ENCODE results near the gene N4BP2L1.

The N4BP2L1 gene

DNA sequence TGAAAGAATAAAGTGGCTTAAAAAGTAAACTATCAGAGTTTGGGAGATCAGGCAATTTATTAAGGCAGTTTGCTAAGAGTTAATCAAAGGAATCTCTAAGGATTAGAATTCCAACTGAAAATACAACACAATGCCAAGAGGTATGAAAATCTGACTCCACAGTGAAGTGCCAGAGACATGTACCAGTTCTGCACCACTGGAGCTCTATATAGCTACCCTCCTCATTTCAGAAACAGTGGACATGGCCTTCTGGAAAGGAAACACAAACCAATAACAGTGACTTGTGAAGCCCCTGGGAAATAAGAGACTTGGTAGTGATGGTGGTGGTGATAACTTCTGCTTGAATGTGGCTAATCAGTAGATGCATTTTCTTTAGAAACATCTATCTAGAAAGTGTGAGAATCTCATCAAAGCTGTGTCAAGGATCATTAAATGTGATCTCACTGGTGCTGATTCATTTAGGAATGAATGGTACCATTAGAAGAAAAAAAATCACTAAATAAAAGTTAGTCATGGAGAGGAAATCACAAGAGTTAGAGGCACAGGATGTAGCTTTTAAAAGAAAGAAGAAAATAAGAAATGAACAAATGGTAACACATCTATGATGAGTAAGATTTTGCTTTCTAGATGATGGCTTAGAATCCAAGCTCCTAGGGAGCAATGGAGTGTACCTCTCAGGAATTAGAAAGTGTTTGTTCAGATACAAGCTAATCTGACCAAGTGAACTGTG, 20.1 kb upstream of the N4BP2L1 start:
- Mint-ChIP-seq H3K27ac (peak overlapping the region; percentile 41), H3K4me3 (no peak overlapping the region), H3K9me3 (ENCODE audit: low read depth) (no peaks in the 10 kb centered on the region)

DNA sequence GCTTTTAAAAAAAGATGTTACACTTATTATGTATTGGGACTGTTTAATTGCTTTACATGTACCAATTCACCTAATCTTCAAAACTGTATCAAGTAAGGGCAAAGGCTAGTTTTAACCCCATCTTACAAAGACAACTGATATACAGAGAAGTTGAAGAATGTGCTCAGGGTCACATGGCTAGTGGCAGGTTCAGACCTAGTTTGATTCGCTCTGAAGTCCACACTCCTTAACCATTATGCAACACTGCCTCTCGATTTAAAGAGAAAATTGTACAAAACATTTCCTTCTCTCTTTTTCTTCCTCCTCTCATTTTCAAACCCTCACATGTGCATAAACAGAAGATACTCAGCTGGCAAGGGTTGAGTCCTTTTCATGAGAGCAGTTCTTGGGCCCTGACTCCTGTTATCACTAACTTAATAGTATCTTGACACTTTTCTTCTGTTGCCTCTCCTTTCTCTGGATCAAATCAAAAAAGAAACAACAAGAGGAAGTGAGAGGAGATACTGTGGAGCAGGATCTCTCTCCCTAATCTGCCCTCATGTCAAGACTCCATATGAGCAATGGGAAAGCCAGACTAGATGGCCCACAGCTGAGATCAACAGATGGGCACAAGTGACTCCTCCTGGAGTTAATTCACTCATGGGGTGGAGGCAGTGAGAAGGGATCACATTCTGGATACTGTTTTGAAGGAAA, 19.0 kb upstream of the N4BP2L1 start:
- H3K27ac Mint-ChIP-seq: no peak overlapping the region
- no peak overlapping the region for H3K4me3 Mint-ChIP-seq
- H3K27me3 Mint-ChIP-seq: no peaks in the 10 kb centered on the region
- peaks cover 3% of the 10 kb centered on the region for H3K4me1 Mint-ChIP-seq (ENCODE audit: low read depth)
- peaks cover 3% of the 10 kb centered on the region for H3K36me3 Mint-ChIP-seq
- no peaks in the 10 kb centered on the region for H3K9me3 Mint-ChIP-seq (ENCODE audit: low read depth)

More for the DNA sequence above, 20.1 kb upstream of the N4BP2L1 start:
- Mint-ChIP-seq H3K36me3 (peaks cover 3% of the 10 kb centered on the region), H3K27me3 (no peaks in the 10 kb centered on the region), H3K4me1 (ENCODE audit: low read depth) (peaks cover under 1% of the 10 kb centered on the region)

DNA sequence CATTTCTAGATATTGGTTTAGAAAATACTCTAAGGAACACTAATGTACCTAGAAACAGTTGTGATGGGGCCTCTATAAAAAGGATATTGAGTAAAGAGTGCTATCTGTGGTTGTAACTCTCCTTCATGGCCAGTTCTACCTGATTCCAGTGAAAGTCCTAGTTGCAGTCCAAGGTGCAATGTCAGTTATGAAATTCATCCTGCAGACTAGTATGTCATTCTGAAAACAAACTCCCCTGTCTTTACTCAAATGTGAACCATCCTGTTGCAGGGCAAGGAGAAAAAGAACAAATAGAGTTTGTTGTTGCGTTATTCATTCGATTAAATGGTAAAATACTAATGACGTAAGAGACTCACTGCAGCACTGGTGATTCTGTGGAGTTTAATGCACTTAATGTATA, 18.3 kb upstream of the N4BP2L1 start:
- Mint-ChIP-seq H3K9me3 (ENCODE audit: low read depth) (no peaks in the 10 kb centered on the region), H3K36me3 (peaks cover 4% of the 10 kb centered on the region), H3K4me3 (no peak overlapping the region), H3K4me1 (ENCODE audit: low read depth) (peaks cover 3% of the 10 kb centered on the region), H3K27me3 (no peaks in the 10 kb centered on the region), H3K27ac (no peak overlapping the region)

DNA sequence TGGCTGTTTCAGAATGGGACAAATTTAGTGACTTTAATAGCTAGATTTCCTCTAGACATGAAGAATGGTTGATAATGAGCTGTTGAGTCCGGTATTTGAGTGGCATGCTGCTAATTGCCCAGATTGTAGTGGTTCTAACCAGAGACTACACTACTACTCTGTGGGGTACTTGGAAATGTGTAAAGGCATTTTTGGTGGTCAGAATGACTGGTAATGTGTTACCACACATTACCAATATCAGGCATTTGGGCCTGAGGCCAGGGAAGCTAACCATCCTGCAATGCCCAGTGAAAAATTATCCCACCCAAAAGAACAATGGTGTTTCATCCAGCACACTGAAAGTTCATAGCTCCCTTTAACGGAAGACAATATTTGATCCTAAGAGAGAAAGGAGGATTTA, 17.5 kb upstream of the N4BP2L1 start:
- Mint-ChIP-seq H3K27ac (no peak overlapping the region), H3K4me3 (no peak overlapping the region), H3K36me3 (peaks cover 4% of the 10 kb centered on the region), H3K27me3 (no peaks in the 10 kb centered on the region), H3K9me3 (ENCODE audit: low read depth) (no peaks in the 10 kb centered on the region), H3K4me1 (ENCODE audit: low read depth) (peaks cover 3% of the 10 kb centered on the region)

DNA sequence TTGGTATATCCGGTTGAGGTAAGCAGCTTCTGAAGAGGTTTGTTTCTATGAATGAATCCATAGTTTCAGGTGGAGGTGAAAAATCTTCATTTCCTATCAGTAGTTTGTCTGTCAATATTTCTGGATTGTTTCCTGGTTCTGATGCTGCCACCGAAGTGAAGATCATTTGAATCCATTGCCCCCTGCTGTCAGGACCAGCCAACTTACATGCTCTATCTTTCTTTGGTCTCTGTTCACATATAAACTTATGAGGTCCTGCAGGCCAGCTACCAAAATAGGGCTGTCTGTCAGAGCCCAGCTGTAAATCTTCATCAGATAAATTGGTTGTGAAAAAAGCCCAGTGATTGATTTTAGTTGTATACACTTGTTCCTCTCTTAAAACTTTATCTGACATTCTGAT, 15.2 kb upstream of the N4BP2L1 start:
- H3K4me1 Mint-ChIP-seq (ENCODE audit: low read depth): peaks cover 3% of the 10 kb centered on the region
- H3K36me3 Mint-ChIP-seq: peaks cover 6% of the 10 kb centered on the region
- no peak overlapping the region for H3K27ac Mint-ChIP-seq
- H3K4me3 Mint-ChIP-seq: no peak overlapping the region
- H3K9me3 Mint-ChIP-seq (ENCODE audit: low read depth): no peaks in the 10 kb centered on the region
- no peaks in the 10 kb centered on the region for H3K27me3 Mint-ChIP-seq

DNA sequence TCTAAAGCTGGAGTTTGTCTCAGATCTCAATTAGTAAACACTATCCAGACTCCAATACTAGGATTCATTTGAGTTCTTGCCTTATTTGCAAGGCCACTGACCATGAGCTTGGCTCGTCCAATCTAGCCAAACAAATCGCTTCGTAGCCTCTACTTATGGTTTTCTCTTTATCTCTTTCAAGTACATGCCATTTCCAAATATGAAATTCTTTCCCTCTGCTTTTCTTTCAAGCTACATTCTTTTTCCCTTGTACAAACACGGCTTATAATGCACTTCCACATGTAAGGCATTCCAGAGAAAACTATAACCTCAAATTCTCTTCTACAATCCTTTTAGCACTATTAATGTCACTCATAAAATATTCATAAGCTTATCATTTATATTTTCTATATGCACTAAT, 10.9 kb upstream of the N4BP2L1 start:
- peaks cover 3% of the 10 kb centered on the region for H3K4me1 Mint-ChIP-seq (ENCODE audit: low read depth)
- H3K36me3 Mint-ChIP-seq: peaks cover 10% of the 10 kb centered on the region
- no peaks in the 10 kb centered on the region for H3K9me3 Mint-ChIP-seq (ENCODE audit: low read depth)
- H3K27ac Mint-ChIP-seq: no peak overlapping the region
- H3K4me3 Mint-ChIP-seq: no peak overlapping the region
- H3K27me3 Mint-ChIP-seq: no peaks in the 10 kb centered on the region

DNA sequence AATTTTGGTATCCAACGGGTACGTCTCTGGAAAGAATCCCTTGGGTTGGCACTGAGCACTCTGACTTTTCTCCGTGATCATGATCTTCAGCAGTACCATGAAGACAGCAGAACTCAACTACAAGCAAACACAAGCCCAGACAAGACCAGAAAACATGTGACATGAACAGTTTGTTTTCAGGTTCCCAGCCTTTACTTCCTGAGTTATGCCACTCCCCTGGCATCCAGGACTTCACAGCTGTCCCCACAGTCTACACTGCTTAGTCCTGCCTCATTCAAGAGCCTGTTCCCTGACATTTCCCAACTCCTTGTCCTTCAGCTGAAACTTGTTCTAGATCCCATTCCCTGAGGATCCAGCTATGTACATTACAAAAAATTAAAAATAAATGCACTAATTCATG, 4.9 kb upstream of the N4BP2L1 start:
- peaks cover 7% of the 10 kb centered on the region for H3K36me3 Mint-ChIP-seq
- no peak overlapping the region for H3K4me3 Mint-ChIP-seq
- no peaks in the 10 kb centered on the region for H3K27me3 Mint-ChIP-seq
- peaks cover 14% of the 10 kb centered on the region for H3K4me1 Mint-ChIP-seq (ENCODE audit: low read depth)
- H3K9me3 Mint-ChIP-seq (ENCODE audit: low read depth): no peaks in the 10 kb centered on the region
- no peak overlapping the region for H3K27ac Mint-ChIP-seq

DNA sequence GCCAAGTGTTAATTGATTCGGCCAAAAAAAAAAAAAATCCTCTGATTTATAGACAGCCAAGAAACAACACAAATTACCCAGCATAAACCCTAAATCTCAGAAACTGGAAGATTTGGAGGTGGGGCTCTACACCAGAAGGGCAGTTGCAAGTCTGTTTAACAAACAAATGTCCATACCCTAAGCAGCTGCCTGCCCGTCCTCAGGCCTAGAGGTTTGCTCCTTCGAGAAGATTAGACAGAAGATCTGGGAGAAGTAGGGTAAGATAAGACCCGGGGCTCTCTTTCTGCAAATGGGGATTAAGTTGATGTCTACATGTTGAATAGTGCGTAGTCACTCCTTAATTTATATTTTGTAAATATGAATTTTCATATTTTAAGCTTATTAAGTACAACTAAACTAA, 3.4 kb upstream of the N4BP2L1 start:
- no peak overlapping the region for H3K4me3 Mint-ChIP-seq
- H3K4me1 Mint-ChIP-seq (ENCODE audit: low read depth): peaks cover 19% of the 10 kb centered on the region
- H3K27me3 Mint-ChIP-seq: no peaks in the 10 kb centered on the region
- no peaks in the 10 kb centered on the region for H3K9me3 Mint-ChIP-seq (ENCODE audit: low read depth)
- H3K36me3 Mint-ChIP-seq: peaks cover 5% of the 10 kb centered on the region
- H3K27ac Mint-ChIP-seq: no peak overlapping the region

DNA sequence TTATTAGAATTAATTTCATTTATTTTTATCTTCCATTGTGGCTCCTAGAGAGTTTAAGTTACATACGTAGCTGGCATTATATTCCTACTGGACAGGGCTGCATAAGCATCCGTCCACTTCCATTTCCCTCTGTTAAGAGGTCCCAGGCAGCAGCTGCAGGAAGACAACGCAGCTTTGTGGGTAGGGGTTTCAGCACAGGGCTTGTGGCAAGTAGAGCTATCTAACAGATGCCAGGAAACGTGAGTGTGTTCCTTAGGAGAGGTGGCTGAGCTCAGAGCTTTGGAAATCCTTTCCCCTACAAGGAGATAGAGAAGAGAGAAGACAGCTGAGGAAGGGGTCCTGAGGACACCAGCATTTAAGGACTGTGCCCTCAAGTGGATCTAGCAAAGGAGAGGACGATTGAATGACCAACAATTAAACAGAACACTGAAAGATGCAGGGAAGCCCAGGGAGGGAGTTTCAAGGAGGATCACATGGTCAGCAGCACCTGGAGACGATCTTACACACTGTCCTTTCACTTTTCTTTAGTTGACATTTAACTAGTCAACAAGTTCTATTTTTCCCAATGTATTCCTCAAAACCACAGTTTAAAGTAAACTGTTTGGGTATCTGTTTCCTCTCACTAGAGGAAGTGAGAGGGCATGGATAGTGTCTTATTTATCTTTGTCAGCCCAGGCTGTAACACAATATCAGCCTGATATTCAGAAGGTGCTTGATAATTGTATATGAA, 2.3 kb upstream of the N4BP2L1 start:
- no peaks in the 10 kb centered on the region for H3K9me3 Mint-ChIP-seq (ENCODE audit: low read depth)
- peak overlapping the region; percentile 47 for H3K27ac Mint-ChIP-seq
- peaks cover 7% of the 10 kb centered on the region for H3K36me3 Mint-ChIP-seq
- H3K4me3 Mint-ChIP-seq: no peak overlapping the region
- H3K4me1 Mint-ChIP-seq (ENCODE audit: low read depth): peaks cover 29% of the 10 kb centered on the region
- H3K27me3 Mint-ChIP-seq: no peaks in the 10 kb centered on the region

DNA sequence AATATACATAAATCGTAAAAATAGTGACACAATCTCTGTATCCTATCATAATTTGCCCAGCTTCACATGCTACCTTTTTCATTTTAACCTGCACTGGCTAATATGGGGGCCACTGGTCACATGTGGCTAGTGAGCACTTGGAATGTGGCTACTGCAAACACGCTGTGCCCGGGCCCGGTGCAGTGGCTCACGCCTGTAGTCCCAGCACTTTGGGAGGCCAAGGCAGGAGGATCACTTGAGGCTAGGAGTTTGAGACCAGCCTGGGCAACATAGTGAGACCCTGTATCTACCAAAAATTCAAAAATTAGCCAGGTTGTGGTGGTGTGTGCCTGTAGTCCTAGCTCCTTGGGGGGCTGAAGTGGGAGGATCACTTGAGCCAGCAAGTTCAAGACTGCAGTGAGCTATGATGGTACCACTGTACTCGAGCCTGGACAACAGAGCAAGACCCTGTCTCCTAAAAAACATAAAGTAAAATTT, 1.5 kb upstream of the N4BP2L1 start:
- H3K36me3 Mint-ChIP-seq: peaks cover 8% of the 10 kb centered on the region
- no peaks in the 10 kb centered on the region for H3K27me3 Mint-ChIP-seq
- peak overlapping the region; percentile 98 for H3K27ac Mint-ChIP-seq
- peaks cover 32% of the 10 kb centered on the region for H3K4me1 Mint-ChIP-seq (ENCODE audit: low read depth)
- H3K9me3 Mint-ChIP-seq (ENCODE audit: low read depth): no peaks in the 10 kb centered on the region
- no peak overlapping the region for H3K4me3 Mint-ChIP-seq

DNA sequence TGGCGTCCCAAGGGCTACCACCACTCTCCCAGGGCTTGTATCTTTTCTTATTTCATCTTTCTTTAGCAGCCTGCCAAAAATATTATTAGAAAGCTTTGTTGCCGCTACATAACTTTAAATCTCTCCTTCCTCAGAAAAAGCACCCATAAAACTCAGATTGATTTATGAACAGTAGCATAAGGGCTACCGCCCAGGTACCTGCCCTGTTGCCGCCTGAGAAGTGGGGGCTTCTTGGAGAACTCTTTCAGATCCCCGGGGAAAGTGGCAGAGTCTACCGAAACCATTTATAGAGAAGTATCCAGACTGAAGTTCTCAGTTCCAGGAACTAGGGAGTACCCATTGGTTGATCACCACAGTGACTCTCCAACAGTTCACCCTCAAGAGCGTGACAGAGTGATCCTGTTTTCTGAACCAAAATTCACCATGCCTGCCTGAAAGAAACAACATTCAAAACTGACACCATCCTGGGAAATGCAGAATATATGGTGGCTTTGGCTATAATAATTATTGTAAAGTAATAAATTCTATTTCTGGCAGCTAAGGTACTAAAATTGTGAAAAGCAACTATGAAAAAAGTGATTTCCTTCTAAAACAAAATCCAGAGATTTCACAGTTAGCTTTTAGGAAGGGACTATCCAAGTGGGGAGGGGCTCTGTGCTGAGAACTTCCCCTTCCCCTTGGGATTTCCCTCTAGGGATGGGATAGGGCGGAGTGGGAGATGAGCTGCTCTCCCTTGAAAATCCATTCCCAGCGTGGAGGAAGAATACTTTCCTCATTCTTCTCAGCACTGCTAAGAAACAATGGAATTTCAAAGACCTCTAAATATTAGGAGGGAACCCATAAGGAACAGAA, 877 bp upstream of the N4BP2L1 start:
- Mint-ChIP-seq H3K36me3 (peaks cover 8% of the 10 kb centered on the region), H3K9me3 (ENCODE audit: low read depth) (no peaks in the 10 kb centered on the region), H3K4me1 (ENCODE audit: low read depth) (peaks cover 39% of the 10 kb centered on the region), H3K27me3 (no peaks in the 10 kb centered on the region), H3K4me3 (peak overlapping the region; percentile 91), H3K27ac (peak overlapping the region; percentile 98)

DNA sequence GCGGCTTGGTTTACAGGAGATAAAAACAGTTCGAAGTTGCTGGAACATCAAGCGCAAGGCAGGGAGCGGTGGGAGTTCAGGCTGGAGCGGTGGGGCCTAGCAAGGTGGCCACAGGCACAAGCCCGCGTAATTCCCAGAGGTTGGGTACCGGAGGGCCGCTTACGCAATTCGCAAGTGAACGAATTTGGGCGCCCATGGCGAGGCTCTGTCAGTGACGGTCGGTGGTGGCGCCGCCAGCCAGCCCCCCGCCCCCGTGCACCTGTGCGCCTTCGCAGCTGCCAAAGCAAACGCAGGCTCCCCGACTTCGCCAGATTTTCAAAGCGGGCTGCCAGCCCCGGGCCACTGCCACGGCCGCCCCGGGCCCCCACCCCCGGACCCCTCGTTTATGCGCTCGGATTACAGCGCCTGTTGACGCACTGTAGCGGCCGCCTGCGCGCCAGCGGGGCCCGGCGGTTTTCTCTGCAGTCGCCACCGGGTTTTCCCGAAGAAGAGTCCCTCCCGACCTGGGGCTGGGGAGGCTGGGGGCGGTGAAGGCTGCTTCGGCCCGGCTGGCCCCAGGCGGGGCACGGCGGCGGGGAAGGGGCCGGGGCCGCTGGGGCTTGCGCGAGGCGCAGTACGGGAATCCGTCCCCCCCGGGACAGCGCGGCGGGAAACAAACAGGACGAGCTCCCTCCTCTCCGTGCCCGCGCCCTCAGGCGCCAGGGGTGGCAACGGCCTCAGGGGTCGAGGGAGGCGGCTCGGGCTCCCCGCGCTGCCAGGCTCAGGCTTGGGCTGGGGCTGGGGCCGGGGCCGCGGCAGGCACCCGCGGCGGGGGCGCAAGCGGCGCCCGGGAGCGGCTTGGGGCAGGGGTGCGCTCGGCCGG, 709 bp downstream of the N4BP2L1 start:
- peak overlapping the region; percentile 97 for H3K27ac Mint-ChIP-seq
- H3K4me1 Mint-ChIP-seq (ENCODE audit: low read depth): peaks cover 47% of the 10 kb centered on the region
- peak overlapping the region; percentile 92 for H3K4me3 Mint-ChIP-seq
- no peaks in the 10 kb centered on the region for H3K9me3 Mint-ChIP-seq (ENCODE audit: low read depth)
- H3K36me3 Mint-ChIP-seq: peaks cover 5% of the 10 kb centered on the region
- no peaks in the 10 kb centered on the region for H3K27me3 Mint-ChIP-seq

DNA sequence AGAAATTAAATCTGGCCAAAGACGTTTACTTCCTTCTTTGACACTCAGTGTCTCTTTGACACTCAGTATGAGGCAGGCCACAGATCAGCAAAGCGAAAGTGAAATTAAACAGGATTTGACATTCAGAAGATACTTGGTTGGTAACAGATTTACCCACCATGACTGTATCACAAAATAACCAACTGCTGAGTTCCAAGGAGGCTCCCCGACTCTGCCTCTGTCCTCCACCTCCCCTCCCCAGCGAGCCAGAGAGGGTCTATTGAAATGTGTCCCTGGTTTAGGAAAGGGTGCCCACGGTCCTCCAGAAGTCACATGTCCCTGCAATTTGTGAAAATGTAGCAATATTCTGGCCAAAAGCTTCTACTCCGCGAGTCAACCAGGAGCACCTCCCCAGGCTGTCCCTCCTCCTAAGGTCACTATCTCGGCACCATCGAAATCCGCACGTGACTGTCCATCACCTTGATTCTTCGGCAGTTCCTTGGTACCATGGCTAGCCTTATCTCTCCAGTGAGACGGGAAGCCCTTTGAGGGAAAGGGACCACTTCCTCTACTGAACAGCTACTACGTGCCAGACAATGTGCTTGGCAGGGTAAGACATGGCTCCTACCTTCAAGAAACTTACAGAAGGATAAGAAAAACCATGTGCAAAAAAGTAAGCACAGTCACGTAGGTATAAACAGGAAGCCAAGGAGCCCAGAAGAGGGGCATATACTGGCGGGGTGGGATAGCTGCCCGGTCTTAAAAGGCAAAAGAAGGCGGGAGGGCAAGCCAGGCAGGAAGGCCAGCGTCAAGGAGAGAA, 1.5 kb downstream of the N4BP2L1 start:
- peaks cover 48% of the 10 kb centered on the region for H3K4me1 Mint-ChIP-seq (ENCODE audit: low read depth)
- peaks cover 9% of the 10 kb centered on the region for H3K36me3 Mint-ChIP-seq
- no peaks in the 10 kb centered on the region for H3K9me3 Mint-ChIP-seq (ENCODE audit: low read depth)
- peak overlapping the region; percentile 92 for H3K4me3 Mint-ChIP-seq
- peak overlapping the region; percentile 97 for H3K27ac Mint-ChIP-seq
- H3K27me3 Mint-ChIP-seq: no peaks in the 10 kb centered on the region
